Activated T-cell treated with anti-CD3 and anti-CD28 coated beads for 1 hour (primary cell): ENCODE measurements around the gene SVIL.
"Not testable (repeated sequence)": the region's sequence is repeated elsewhere in the genome, so short reads cannot be mapped to it uniquely, and the experiment has no call there.

ENCODE experiments used
- DNase-seq: peaks from one replicate; pipeline ENCODE4 v3.0.0-alpha.2; 2020; ENCODE audit warnings: low read depth

The SVIL gene

GRCh38 chr10:29620112-29620690, 14.6 kb downstream of the SVIL start:
- DNase-seq = no peak

GRCh38 chr10:29619241-29619669, 15.5 kb downstream of the SVIL start:
- DNase-seq = no peak

- DNase-seq = no peak
Observed at GRCh38 chr10:29618341-29619171, 16.2 kb downstream of the SVIL start.

GRCh38 chr10:29617880-29618340, 16.9 kb downstream of the SVIL start:
- no peak for DNase-seq

GRCh38 chr10:29616542-29616941, 18.2 kb downstream of the SVIL start:
- DNase-seq = no peak

GRCh38 chr10:29615195-29615594, 19.6 kb downstream of the SVIL start:
- DNase-seq = no peak

- DNase-seq = not testable (repeated sequence)
Observed at GRCh38 chr10:29614289-29614688, 20.5 kb downstream of the SVIL start.

- DNase-seq = no peak
Observed at GRCh38 chr10:29613791-29614190, 21.0 kb downstream of the SVIL start.

- no peak for DNase-seq
Observed at GRCh38 chr10:29613196-29613595, 21.6 kb downstream of the SVIL start.

GRCh38 chr10:29612657-29613056, 22.1 kb downstream of the SVIL start:
- DNase-seq = no peak

- no peak for DNase-seq
Observed at GRCh38 chr10:29611781-29612381, 22.9 kb downstream of the SVIL start.

GRCh38 chr10:29610876-29611647, 23.7 kb downstream of the SVIL start:
- no peak for DNase-seq

- not testable (repeated sequence) for DNase-seq
Observed at GRCh38 chr10:29610331-29610730, 24.4 kb downstream of the SVIL start.

- DNase-seq = no peak
Observed at GRCh38 chr10:29609696-29610095, 25.1 kb downstream of the SVIL start.

- no peak for DNase-seq
Observed at GRCh38 chr10:29608476-29609301, 26.1 kb downstream of the SVIL start.

- no peak for DNase-seq
Observed at GRCh38 chr10:29608062-29608461, 26.7 kb downstream of the SVIL start.

- DNase-seq = no peak
Observed at GRCh38 chr10:29607576-29607975, 27.2 kb downstream of the SVIL start.

GRCh38 chr10:29606693-29607092, 28.1 kb downstream of the SVIL start:
- DNase-seq = not testable (repeated sequence)

GRCh38 chr10:29604291-29604825, 30.4 kb downstream of the SVIL start:
- no peak for DNase-seq

- no peak for DNase-seq
Observed at GRCh38 chr10:29603223-29603896, 31.4 kb downstream of the SVIL start.

- DNase-seq = no peak
Observed at GRCh38 chr10:29600821-29601220, 34.0 kb downstream of the SVIL start.
